Keratinocyte (primary cell): ENCODE results near the gene COL25A1. TPM values are rescaled to one million over a fixed set of nuclear protein-coding genes. Genes with fewer than 3 reads are reported as not detected.
A peak's percentile ranks its signal among the peaks of the same experiment; 100 is the strongest.

ENCODE experiments used
- DNase-seq: peaks from one replicate; pipeline ENCODE4 v3.0.0-alpha.2; 2011; ENCODE audit warnings: low read depth, missing footprints, low spot score
- FAIRE-seq: peaks from 2 replicates; lab custom pipeline; 2011; peaks lifted over from hg19 to GRCh38; lab: Jason Lieb, UNC
- H2AFZ ChIP-seq: 2 replicates; pipeline ENCODE4 v1.6.0; 2012; ENCODE audit warnings: low read length, control low read depth, inconsistent platforms; ENCODE audit not compliant: control insufficient read depth
- H3K27ac ChIP-seq: 2 replicates; pipeline ENCODE4 v1.5.1; 2011; ENCODE audit warnings: low read length; ENCODE audit not compliant: control insufficient read depth, insufficient read depth
- H3K27me3 ChIP-seq: 3 replicates; pipeline ENCODE4 v1.6.0; 2011; ENCODE audit warnings: low read length; ENCODE audit not compliant: control insufficient read depth, insufficient read depth; ENCODE audit errors: extremely low read depth
- H3K36me3 ChIP-seq, 2 experiments: 2 replicates in 1 of 2; 3 replicates in 1 of 2; pipeline ENCODE4 v1.5.1; 2011; ENCODE audit warnings: low read length in 2 of 2, mild to moderate bottlenecking in 1 of 2; ENCODE audit not compliant: control insufficient read depth in 2 of 2, insufficient read depth in 2 of 2; ENCODE audit errors: extremely low read depth in 1 of 2
- H3K4me1 ChIP-seq: 3 replicates; pipeline ENCODE4 v1.5.1; 2011; ENCODE audit warnings: low read length; ENCODE audit not compliant: control insufficient read depth, insufficient read depth; ENCODE audit errors: extremely low read depth
- H3K4me2 ChIP-seq: 3 replicates; pipeline ENCODE4 v1.6.0; 2011; ENCODE audit warnings: low read depth, low read length; ENCODE audit not compliant: control insufficient read depth, insufficient read depth; ENCODE audit errors: extremely low read depth
- H3K4me3 ChIP-seq, 3 experiments: fragments of 200-600 bp in 1 of 3; sonication (generic) in 1 of 3; 2 replicates in 2 of 3; 3 replicates in 1 of 3; pipeline ENCODE4 v1.5.1; 2011 to 2016; ENCODE audit warnings: low read length in 3 of 3, mild to moderate bottlenecking in 3 of 3, control low read depth in 2 of 3, inconsistent platforms in 1 of 3, low read depth in 1 of 3, mixed read lengths in 1 of 3, mixed run types in 1 of 3, moderate library complexity in 1 of 3; ENCODE audit not compliant: control insufficient read depth in 2 of 3, insufficient read depth in 2 of 3; ENCODE audit errors: extremely low read depth in 1 of 3
- H3K79me2 ChIP-seq: 2 replicates; pipeline ENCODE4 v1.6.0; 2012; ENCODE audit warnings: low read length; ENCODE audit not compliant: control insufficient read depth, insufficient read depth
- H3K9ac ChIP-seq: 3 replicates; pipeline ENCODE4 v1.6.0; 2011; ENCODE audit warnings: low read length; ENCODE audit not compliant: control insufficient read depth, insufficient read depth; ENCODE audit errors: extremely low read depth
- H3K9me1 ChIP-seq: 3 replicates; pipeline ENCODE4 v1.6.0; 2011; ENCODE audit warnings: low read length; ENCODE audit not compliant: control insufficient read depth, insufficient read depth; ENCODE audit errors: extremely low read depth
- H3K9me3 ChIP-seq: 2 replicates; pipeline ENCODE4 v1.5.1; 2012; ENCODE audit warnings: low read depth, low read length; ENCODE audit not compliant: control insufficient read depth
- H4K20me1 ChIP-seq: 3 replicates; pipeline ENCODE4 v1.6.0; 2011; ENCODE audit warnings: low read length; ENCODE audit not compliant: control insufficient read depth, insufficient read depth; ENCODE audit errors: extremely low read depth
- CTCF ChIP-seq, 3 experiments: IDR thresholded peaks in 1 of 3; conservative IDR thresholded peaks in 1 of 3; optimal IDR thresholded peaks in 1 of 3; 2 replicates in 2 of 3; 3 replicates in 1 of 3; pipeline versions ENCODE3 to v1.5.1; 2011; ENCODE audit warnings: low read length in 3 of 3, mild to moderate bottlenecking in 3 of 3, moderate library complexity in 2 of 3, control low read depth in 1 of 3, inconsistent platforms in 1 of 3; ENCODE audit not compliant: insufficient read depth in 2 of 3; ENCODE audit errors: extremely low read depth in 1 of 3
- EZH2 ChIP-seq: IDR thresholded peaks from one replicate; pipeline ENCODE4 v1.6.1; 2012; ENCODE audit warnings: inconsistent platforms, mild to moderate bottlenecking, low read length, moderate library complexity
- dilution Hi-C: fragments of 300-500 bp; cut with MboI; formaldehyde crosslinking; loops from one replicate; pipeline ENCODE4 v1.7.0; 2020; ENCODE audit warnings: low sequenced_read_pairs; ENCODE audit not compliant: extremely low pct_ligation_motif_present
- polyA plus RNA-seq, 5 experiments: library from polyadenylated mRNA; depleted of rRNA in 3 of 5; stranded (reverse) in 3 of 5; stranded (forward) in 1 of 5; unstranded in 1 of 5; fragments of >200 nt; gene quantifications; 1 replicate in 1 of 5; 2 replicates in 3 of 5; 3 replicates in 1 of 5; pipeline versions ENCODE4 v1.2.1 to v1.2.3, GENCODE V29; 2011 to 2012; ENCODE audit warnings: missing spikeins in 2 of 5, low read depth in 1 of 5, low replicate concordance in 1 of 5

Gene COL25A1
- polyA plus RNA-seq, 1 donor (not counting 4 experiments of a cell fraction or from before 2014, with no cell fraction given): not detected

DNA sequence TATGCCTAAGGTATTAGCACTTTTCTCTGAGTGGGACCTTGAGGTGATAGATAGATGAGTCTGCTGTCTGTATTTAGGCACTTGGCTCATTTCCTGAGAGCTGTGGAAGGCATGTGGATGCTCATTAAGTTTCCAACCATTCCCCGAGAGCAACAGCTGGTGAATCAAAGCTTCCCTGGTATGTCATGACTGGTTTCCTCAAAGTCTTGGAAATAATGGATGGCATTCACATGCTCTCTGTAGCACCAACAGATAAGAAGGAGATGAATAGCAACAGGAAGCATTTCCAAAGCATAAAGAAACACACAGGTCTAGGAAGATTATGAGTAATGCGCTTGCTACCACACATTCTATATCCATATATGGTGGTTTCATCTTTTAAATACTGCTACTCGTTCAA is 421.3 kb downstream of the COL25A1 start:
- peak; percentile 94 for FAIRE-seq
- no peak overlapping the region for H3K4me2 ChIP-seq

GRCh38 chr4:108878806-108879205 is 423.7 kb downstream of the COL25A1 start:
- Histone ChIP-seq H4K20me1 (no peaks in the 10 kb centered on the region), H3K9me3 (no peaks in the 10 kb centered on the region), H3K4me1 (no peaks in the 10 kb centered on the region), H3K27ac (no peak overlapping the region), H3K36me3 (no peaks in the 10 kb centered on the region), H3K4me3 (no peak overlapping the region), H3K9me1 (no peaks in the 10 kb centered on the region), H3K79me2 (no peaks in the 10 kb centered on the region), H3K27me3 (no peaks in the 10 kb centered on the region), H3K4me2 (no peak overlapping the region), H2AFZ (no peak overlapping the region), H3K9ac (no peak overlapping the region)
- no peak for FAIRE-seq
- dilution Hi-C loops: no loop called here
- DNase-seq: no peak
- TF ChIP-seq EZH2 (no peak), CTCF (optimal IDR thresholded peaks at IDR 0.05 in 1 of 3, IDR thresholded peaks at IDR 0.05 in 1 of 3, conservative IDR thresholded peaks at IDR 0.05 in 1 of 3; ENCODE audit: extremely low read depth in 1 of 3, insufficient read depth in 2 of 3, low read length in 3 of 3) (no peak)

More for the DNA sequence above, 421.3 kb downstream of the COL25A1 start:
- no peaks in the 10 kb centered on the region for H3K27me3 ChIP-seq
- no peak overlapping the region for H3K4me3 ChIP-seq
- H2AFZ ChIP-seq: no peak overlapping the region
- H3K4me1 ChIP-seq: no peaks in the 10 kb centered on the region
- H3K9me1 ChIP-seq: no peaks in the 10 kb centered on the region
- DNase-seq: peak; percentile 82
- H4K20me1 ChIP-seq: no peaks in the 10 kb centered on the region
- no peak overlapping the region for H3K9ac ChIP-seq
- H3K27ac ChIP-seq: no peak overlapping the region
- TF ChIP-seq EZH2 (no peak), CTCF (optimal IDR thresholded peaks at IDR 0.05 in 1 of 3, IDR thresholded peaks at IDR 0.05 in 1 of 3, conservative IDR thresholded peaks at IDR 0.05 in 1 of 3; ENCODE audit: extremely low read depth in 1 of 3, insufficient read depth in 2 of 3, low read length in 3 of 3) (no peak)
- H3K79me2 ChIP-seq: no peaks in the 10 kb centered on the region
- dilution Hi-C loops: no loop called here
- no peaks in the 10 kb centered on the region for H3K9me3 ChIP-seq
- no peaks in the 10 kb centered on the region for H3K36me3 ChIP-seq
